IMR-90 (cell line): ENCODE measurements around the gene ACADM. TPM values are rescaled to one million over a fixed set of nuclear protein-coding genes. Genes with fewer than 3 reads are reported as not detected.

Experiments used
- ATAC-seq: fragments of 200-7000 bp; cut with Tn5 transposase; 2 replicates; pipeline ENCODE4 v1.9.1; 2020; ENCODE audit warnings: low read depth, mild to moderate bottlenecking, moderate library complexity
- BruUV-seq: library from RNA; stranded (reverse); fragments of 400-500 nt; replicated peaks from 2 replicates; lab custom pipeline; 2021; lab: Mats Ljungman, UMichigan
- CTCF ChIA-PET: fragments of 300-600 bp; formaldehyde crosslinking; extraction: SDS; loops from one replicate; lab custom pipeline; 2021; ENCODE audit warnings: antibody characterized with exemption; lab: Yijun Ruan, JAX
- POLR2A ChIA-PET: fragments of 300-600 bp; sonication (Branson Sonifier 250); formaldehyde crosslinking; loops from one replicate; lab custom pipeline; 2022; ENCODE audit warnings: antibody characterized with exemption; ENCODE audit not compliant: unreplicated experiment; lab: Charles Lee
- DNase-seq: peaks from one replicate; pipeline ENCODE4 v3.0.0; 2013
- H2AFZ ChIP-seq: replicated peaks from 2 replicates; pipeline ENCODE3; 2013; ENCODE audit warnings: low read length, mild to moderate bottlenecking; ENCODE audit not compliant: poor library complexity
- H2AK5ac ChIP-seq: 2 replicates; pipeline ENCODE4 v1.6.1; 2013; ENCODE audit warnings: low read depth, low read length, inconsistent platforms
- H2AK9ac ChIP-seq: replicated peaks from 2 replicates; pipeline ENCODE3; 2013; ENCODE audit warnings: mild to moderate bottlenecking, low read depth, low read length, moderate library complexity; ENCODE audit not compliant: poor library complexity
- H2BK120ac ChIP-seq: 2 replicates; pipeline ENCODE4 v1.6.1; 2013; ENCODE audit warnings: low read depth, low read length, inconsistent platforms
- H2BK15ac ChIP-seq: 3 replicates; pipeline ENCODE4 v1.6.1; 2013; ENCODE audit warnings: low read depth, low read length, inconsistent platforms
- H2BK20ac ChIP-seq: 2 replicates; pipeline ENCODE4 v1.6.1; 2013; ENCODE audit warnings: low read depth, mild to moderate bottlenecking, inconsistent platforms, low read length, moderate library complexity
- H2BK5ac ChIP-seq: 2 replicates; pipeline ENCODE4 v1.6.1; 2013; ENCODE audit warnings: mild to moderate bottlenecking, low read depth, low read length, inconsistent platforms; ENCODE audit not compliant: poor library complexity, severe bottlenecking
- H3K14ac ChIP-seq: replicated peaks from 2 replicates; pipeline ENCODE4 v1.6.1; 2013; ENCODE audit warnings: low read depth, low read length, inconsistent platforms
- H3K18ac ChIP-seq: 2 replicates; pipeline ENCODE4 v1.6.1; 2013; ENCODE audit warnings: low read depth, low read length, control low read depth
- H3K23ac ChIP-seq: 2 replicates; pipeline ENCODE4 v1.6.1; 2013; ENCODE audit warnings: low read depth, low read length, inconsistent platforms
- H3K27ac ChIP-seq: 2 replicates; pipeline ENCODE4 v1.5.1; 2013; ENCODE audit warnings: mild to moderate bottlenecking, control low read depth, low read length; ENCODE audit not compliant: insufficient read depth
- H3K27me3 ChIP-seq: 2 replicates; pipeline ENCODE4 v1.6.1; 2013; ENCODE audit warnings: low read length; ENCODE audit not compliant: control insufficient read depth, insufficient read depth
- H3K36me3 ChIP-seq: 2 replicates; pipeline ENCODE4 v1.6.1; 2013; ENCODE audit warnings: low read length, mixed read lengths; ENCODE audit not compliant: control insufficient read depth, insufficient read depth
- H3K4ac ChIP-seq: 2 replicates; pipeline ENCODE4 v1.6.1; 2013; ENCODE audit warnings: low read depth, low read length, inconsistent platforms
- H3K4me1 ChIP-seq: 2 replicates; pipeline ENCODE4 v1.6.1; 2013; ENCODE audit warnings: low read length, mixed read lengths; ENCODE audit not compliant: control insufficient read depth, insufficient read depth
- H3K4me2 ChIP-seq: 2 replicates; pipeline ENCODE4 v1.6.1; 2013; ENCODE audit warnings: low read depth, mild to moderate bottlenecking, control low read depth, low read length, moderate library complexity
- H3K4me3 ChIP-seq: 2 replicates; pipeline ENCODE4 v1.5.1; 2013; ENCODE audit warnings: low read depth, mild to moderate bottlenecking, control low read depth, low read length, moderate library complexity; ENCODE audit not compliant: insufficient read depth
- H3K56ac ChIP-seq: 2 replicates; pipeline ENCODE4 v1.6.1; 2013; ENCODE audit warnings: low read length, inconsistent platforms; ENCODE audit not compliant: insufficient read depth; ENCODE audit errors: extremely low read depth
- H3K79me1 ChIP-seq, 2 experiments: 2 replicates each; pipeline ENCODE4 v1.6.1; 2013; ENCODE audit warnings: low read length in 2 of 2, inconsistent platforms in 1 of 2, low read depth in 1 of 2
- H3K9ac ChIP-seq: 2 replicates; pipeline ENCODE4 v1.6.1; 2013; ENCODE audit warnings: low read depth, low read length, control low read depth
- H3K9me1 ChIP-seq: 2 replicates; pipeline ENCODE4 v1.6.1; 2013; ENCODE audit warnings: low read length, inconsistent platforms; ENCODE audit not compliant: insufficient read depth
- H3K9me3 ChIP-seq: 2 replicates; pipeline ENCODE4 v1.6.1; 2013; ENCODE audit warnings: low read length; ENCODE audit not compliant: control insufficient read depth, insufficient read depth
- H4K20me1 ChIP-seq: 2 replicates; pipeline ENCODE4 v1.6.1; 2013; ENCODE audit warnings: low read length, inconsistent platforms; ENCODE audit not compliant: insufficient read depth
- H4K5ac ChIP-seq: 2 replicates; pipeline ENCODE4 v1.6.1; 2013; ENCODE audit warnings: mild to moderate bottlenecking, low read depth, low read length, control low read depth
- H4K8ac ChIP-seq, 2 experiments: 2 replicates each; pipeline ENCODE4 v1.6.1; 2013; ENCODE audit warnings: low read depth in 2 of 2, low read length in 2 of 2, control low read depth in 1 of 2, inconsistent platforms in 1 of 2
- H4K91ac ChIP-seq: 2 replicates; pipeline ENCODE4 v1.6.1; 2013; ENCODE audit warnings: low read depth, low read length, inconsistent platforms; ENCODE audit not compliant: insufficient read depth
- CEBPB ChIP-seq: IDR thresholded peaks from 2 replicates; pipeline ENCODE4 v1.6.1; 2012; ENCODE audit warnings: low read depth, low read length, improper control_type of control experiment
- CHD1 ChIP-seq: IDR thresholded peaks from 2 replicates; pipeline ENCODE4 v1.6.1; 2012; ENCODE audit warnings: low read depth, low read length, improper control_type of control experiment
- CTCF ChIP-seq: conservative IDR thresholded peaks from 2 replicates; pipeline ENCODE4 v1.5.1; 2012; ENCODE audit warnings: mild to moderate bottlenecking, low read depth, low read length, improper control_type of control experiment
- ELK1 ChIP-seq: fragments of 150-350 bp; IDR thresholded peaks from 2 replicates; pipeline ENCODE4 v1.6.1; 2016; ENCODE audit warnings: low read depth, mild to moderate bottlenecking, low read length, moderate library complexity, borderline replicate concordance
- FOS ChIP-seq: fragments of 150-350 bp; IDR thresholded peaks from 2 replicates; pipeline ENCODE4 v1.6.1; 2016; ENCODE audit warnings: low read depth, low read length
- MAFK ChIP-seq: IDR thresholded peaks from 2 replicates; pipeline ENCODE4 v1.6.1; 2012; ENCODE audit warnings: low read depth, low read length, improper control_type of control experiment
- MAZ ChIP-seq: IDR thresholded peaks from 2 replicates; pipeline ENCODE4 v1.6.1; 2012; ENCODE audit warnings: low read depth, mild to moderate bottlenecking, low read length, improper control_type of control experiment, moderate library complexity, borderline replicate concordance
- MXI1 ChIP-seq: IDR thresholded peaks from 2 replicates; pipeline ENCODE4 v1.6.1; 2012; ENCODE audit warnings: low read depth, mild to moderate bottlenecking, low read length, moderate library complexity, borderline replicate concordance
- NFE2L2 ChIP-seq: fragments of 150-350 bp; IDR thresholded peaks from 2 replicates; pipeline ENCODE4 v1.6.1; 2016; ENCODE audit warnings: low read depth, mild to moderate bottlenecking, low read length
- RAD21 ChIP-seq: IDR thresholded peaks from 2 replicates; pipeline ENCODE4 v1.6.1; 2012; ENCODE audit warnings: low read length, improper control_type of control experiment
- RCOR1 ChIP-seq: IDR thresholded peaks from 2 replicates; pipeline ENCODE4 v1.6.1; 2012; ENCODE audit warnings: mild to moderate bottlenecking, low read length, improper control_type of control experiment; ENCODE audit not compliant: insufficient replicate concordance
- RFX5 ChIP-seq: IDR thresholded peaks from 2 replicates; pipeline ENCODE4 v1.8.0; 2012; ENCODE audit warnings: low read depth, mild to moderate bottlenecking, low read length, moderate library complexity
- SMC3 ChIP-seq: fragments of 150-350 bp; IDR thresholded peaks from 2 replicates; pipeline ENCODE4 v1.6.1; 2016; ENCODE audit warnings: low read depth, mild to moderate bottlenecking, antibody characterized with exemption, low read length, moderate library complexity
- USF2 ChIP-seq: fragments of 150-350 bp; IDR thresholded peaks from 2 replicates; pipeline ENCODE4 v1.6.1; 2017; ENCODE audit warnings: mild to moderate bottlenecking, antibody characterized with exemption, low read length, low read depth
- WGBS, 2 experiments: methylation state at CpG; one replicate each; pipeline versions ENCODE4 v1.1.5 to v1.1.7; 2013; ENCODE audit warnings: missing lambda C conversion rate in 2 of 2; ENCODE audit not compliant: insufficient read length in 1 of 2; ENCODE audit errors: extremely low coverage in 2 of 2; 5-methylcytosine and 5-hydroxymethylcytosine counted together
- dilution Hi-C: fragments of 300-500 bp; cut with HindIII; formaldehyde crosslinking; loops from one replicate; pipeline ENCODE4 v1.14.3; 2018; ENCODE audit warnings: low sequenced_read_pairs; ENCODE audit not compliant: unreplicated experiment
- in situ Hi-C: fragments of 300-500 bp; cut with MboI; formaldehyde crosslinking; loops from 3 replicates; pipeline ENCODE4 v1.14.3; 2019; ENCODE audit warnings: low sequenced_read_pairs, inconsistent platforms, mixed read lengths
- intact Hi-C: fragments of 100-400 bp; cut with micrococcal nuclease; formaldehyde crosslinking; loops from 2 replicates; pipeline ENCODE4 v1.10.0; 2022
- polyA plus RNA-seq, 3 experiments: library from polyadenylated mRNA; depleted of rRNA; stranded (reverse); fragments of >200 nt; gene quantifications; 2 replicates each; pipeline ENCODE4 v1.2.3, GENCODE V29; 2012; ENCODE audit warnings: low replicate concordance in 1 of 3
- total RNA-seq: library from RNA; depleted of rRNA; stranded (reverse); fragments of >200 nt; gene quantifications from 2 replicates; pipeline ENCODE4 v1.2.3, GENCODE V29; 2012

ACADM gene
- total and polyA plus RNA-seq, 2 of the 4 experiments (the other 2 are of a cell fraction), result 8.6 to 18.5 TPM

- H2BK20ac ChIP-seq, result no peak overlapping the region
- H3K23ac ChIP-seq, result peak overlapping the region; percentile 19
- BruUV-seq, result no TSS peak
- peak overlapping the region; percentile 57 for H2BK5ac ChIP-seq
- H2AFZ ChIP-seq, result peak overlapping the region; percentile 84
- H3K4me3 ChIP-seq, result peak overlapping the region; percentile 57
- WGBS, 2 experiments, result 20% methylated on average over 1 of the region's 9 CpGs; no CpG with 5 or more reads in 1 of the 2 experiments
- H3K27ac ChIP-seq, result peak overlapping the region; percentile 71
- no peaks in the 10 kb centered on the region for H3K27me3 ChIP-seq
- CTCF ChIA-PET, result no interaction called here
- H3K4me2 ChIP-seq, result peak overlapping the region; percentile 70
- 0 out of 2 replicates have a peak, but pooled peaks cover under 1% of the 10 kb centered on the region for H3K9me1 ChIP-seq
- H4K20me1 ChIP-seq, result peaks cover 34% of the 10 kb centered on the region
- ATAC-seq, result peak; percentile 45
- in situ Hi-C loops, result loop anchor here (10.0 kb wide), 1 partner anchor 61 kb away; the partner anchor contains the start of gene ACADM
- H2BK15ac ChIP-seq, result no peak overlapping the region
- no peak for DNase-seq
- H3K4me1 ChIP-seq, result no peaks in the 10 kb centered on the region; the same call in 1 of the 2 replicates
- H2AK5ac ChIP-seq, result 0 out of 2 replicates have a peak overlapping the region, but pooled peaks have one; percentile 6
- H2BK120ac ChIP-seq, result peak overlapping the region; percentile 29; the same call in 1 of the 2 replicates
- no peaks in the 10 kb centered on the region for H3K9me3 ChIP-seq
- peak overlapping the region; percentile 93 for H2AK9ac ChIP-seq
- H3K14ac ChIP-seq, result peak overlapping the region; percentile 42
- intact Hi-C loops, result no loop called here
- POLR2A ChIA-PET, result interaction anchor here (0.6 kb wide), 2 partner anchors 20 to 34 kb away, joined by 3 to 6 read pairs; no protein-coding TSS in a partner anchor
- peak overlapping the region; percentile 91 for H4K5ac ChIP-seq
- peak overlapping the region; percentile 77 for H3K56ac ChIP-seq
- H3K4ac ChIP-seq, result peak overlapping the region; percentile 76
- peaks cover under 1 to 10% of the 10 kb centered on the region in 2 experiments; a peak in 1 of 4 replicates for H3K79me1 ChIP-seq
- dilution Hi-C loops, result no loop called here
- H3K9ac ChIP-seq, result peak overlapping the region; percentile 85
- H3K36me3 ChIP-seq, result peaks cover 6% of the 10 kb centered on the region
- peak overlapping the region; percentile 73 to 96 for H4K8ac ChIP-seq
- peak overlapping the region; percentile 37 for H3K18ac ChIP-seq
- peak overlapping the region; percentile 73 for H4K91ac ChIP-seq
- TF ChIP-seq CEBPB, result no peak
- TF ChIP-seq MAFK, result no peak
- TF ChIP-seq RCOR1, result no peak
- TF ChIP-seq CTCF, result no peak
- no peak for TF ChIP-seq MXI1
- TF ChIP-seq ELK1, result no peak
- no peak for TF ChIP-seq FOS
- TF ChIP-seq RAD21, result no peak
- TF ChIP-seq CHD1, result no peak
- TF ChIP-seq RFX5, result no peak
- TF ChIP-seq MAZ, result no peak
- no peak for TF ChIP-seq NFE2L2
- TF ChIP-seq SMC3, result no peak
- no peak for TF ChIP-seq USF2
These were observed 60.9 kb downstream of the ACADM start for GRCh38 chr1:75785320-75785982.
